ENCODE results near the gene ZDHHC20.

The ZDHHC20 gene

GRCh38 chr13:21466527-21466926 lies 7.4 kb upstream of the ZDHHC20 start:
- ChIA-PET CTCF (no interaction called here), POLR2A (no interaction called here)
- TF ChIP-seq ARNT (IDR thresholded peaks at IDR 0.05) (no peak), SP1 (IDR thresholded peaks at IDR 0.05) (no peak), HDGF (IDR thresholded peaks at IDR 0.05; ENCODE audit: borderline replicate concordance) (no peak), SUZ12 (IDR thresholded peaks at IDR 0.05) (no peak), PKNOX1 (IDR thresholded peaks at IDR 0.05) (no peak), ZNF384 (IDR thresholded peaks at IDR 0.05) (no peak), TARDBP (IDR thresholded peaks at IDR 0.05) (no peak), LEF1 (IDR thresholded peaks at IDR 0.05; ENCODE audit: borderline replicate concordance) (no peak), FOXK2 (IDR thresholded peaks at IDR 0.05) (no peak), CTBP1 (IDR thresholded peaks at IDR 0.05; ENCODE audit: borderline replicate concordance) (no peak), FOXA1 (IDR thresholded peaks at IDR 0.05) (no peak), FOXM1 (IDR thresholded peaks at IDR 0.05; ENCODE audit: borderline replicate concordance) (no peak), NFRKB (IDR thresholded peaks at IDR 0.05) (no peak), ELF4 (IDR thresholded peaks at IDR 0.05) (no peak), L3MBTL2 (conservative IDR thresholded peaks at IDR 0.05) (no peak)
- no peak for DNase-seq (ENCODE audit: extremely low spot score)

- CTCF ChIA-PET: no interaction called here
- DNase-seq (ENCODE audit: extremely low spot score): no peak
- no peak for TF ChIP-seq FOXA1 (IDR thresholded peaks at IDR 0.05)
- TF ChIP-seq NFRKB (IDR thresholded peaks at IDR 0.05): no peak
- no peak for TF ChIP-seq ELF4 (IDR thresholded peaks at IDR 0.05)
- TF ChIP-seq BHLHE40 (IDR thresholded peaks at IDR 0.05; ENCODE audit: borderline replicate concordance): no peak
- TF ChIP-seq ARNT (IDR thresholded peaks at IDR 0.05): no peak
- TF ChIP-seq SP1 (IDR thresholded peaks at IDR 0.05): no peak
- no peak for TF ChIP-seq HDGF (IDR thresholded peaks at IDR 0.05; ENCODE audit: borderline replicate concordance)
- TF ChIP-seq L3MBTL2 (conservative IDR thresholded peaks at IDR 0.05): no peak
- no peak for TF ChIP-seq FOXM1 (IDR thresholded peaks at IDR 0.05; ENCODE audit: borderline replicate concordance)
- no peak for TF ChIP-seq TARDBP (IDR thresholded peaks at IDR 0.05)
- no peak for TF ChIP-seq FOXK2 (IDR thresholded peaks at IDR 0.05)
- POLR2A ChIA-PET: no interaction called here
Measured at GRCh38 chr13:21465710-21466160, 6.6 kb upstream of the ZDHHC20 start.

- DNase-seq (ENCODE audit: extremely low spot score): no peak
- TF ChIP-seq SP1 (IDR thresholded peaks at IDR 0.05) (no peak), ELF4 (IDR thresholded peaks at IDR 0.05) (no peak), SUZ12 (IDR thresholded peaks at IDR 0.05) (no peak), FOXA1 (IDR thresholded peaks at IDR 0.05) (no peak), LEF1 (IDR thresholded peaks at IDR 0.05; ENCODE audit: borderline replicate concordance) (no peak), FOXM1 (IDR thresholded peaks at IDR 0.05; ENCODE audit: borderline replicate concordance) (no peak), NFRKB (IDR thresholded peaks at IDR 0.05) (no peak), BHLHE40 (IDR thresholded peaks at IDR 0.05; ENCODE audit: borderline replicate concordance) (no peak), PKNOX1 (IDR thresholded peaks at IDR 0.05) (no peak), ZNF384 (IDR thresholded peaks at IDR 0.05) (no peak), L3MBTL2 (conservative IDR thresholded peaks at IDR 0.05) (no peak), FOXK2 (IDR thresholded peaks at IDR 0.05) (no peak), TARDBP (IDR thresholded peaks at IDR 0.05) (no peak), ARNT (IDR thresholded peaks at IDR 0.05) (no peak), CTBP1 (IDR thresholded peaks at IDR 0.05; ENCODE audit: borderline replicate concordance) (no peak)
- ChIA-PET POLR2A (no interaction called here), CTCF (no interaction called here)
Measured at GRCh38 chr13:21463424-21463823, 4.3 kb upstream of the ZDHHC20 start.

GRCh38 chr13:21461131-21461530 lies 2.0 kb upstream of the ZDHHC20 start:
- ChIA-PET POLR2A (no interaction called here), CTCF (interaction anchor here (0.6 kb wide), 1 partner anchor 17 kb away, joined by 3 read pairs; no protein-coding TSS in a partner anchor)
- DNase-seq (ENCODE audit: extremely low spot score): no peak
- TF ChIP-seq SP1 (IDR thresholded peaks at IDR 0.05) (no peak), BHLHE40 (IDR thresholded peaks at IDR 0.05; ENCODE audit: borderline replicate concordance) (no peak), CTBP1 (IDR thresholded peaks at IDR 0.05; ENCODE audit: borderline replicate concordance) (no peak), ARNT (IDR thresholded peaks at IDR 0.05) (no peak), L3MBTL2 (conservative IDR thresholded peaks at IDR 0.05) (no peak), ELF4 (IDR thresholded peaks at IDR 0.05) (no peak), HDGF (IDR thresholded peaks at IDR 0.05; ENCODE audit: borderline replicate concordance) (no peak), NFRKB (IDR thresholded peaks at IDR 0.05) (no peak)

GRCh38 chr13:21458451-21458812 lies 671 bp downstream of the ZDHHC20 start:
- ChIA-PET CTCF (no interaction called here), POLR2A (interaction anchor here (1.1 to 1.7 kb wide), 2 partner anchors 13 to 160 kb away, joined by 3 to 5 read pairs; no protein-coding TSS in a partner anchor)
- TF ChIP-seq ZNF384 (IDR thresholded peaks at IDR 0.05) (no peak), FOXA1 (IDR thresholded peaks at IDR 0.05) (no peak), SP1 (IDR thresholded peaks at IDR 0.05) (no peak), NFRKB (IDR thresholded peaks at IDR 0.05) (no peak), BHLHE40 (IDR thresholded peaks at IDR 0.05; ENCODE audit: borderline replicate concordance) (no peak), HDGF (IDR thresholded peaks at IDR 0.05; ENCODE audit: borderline replicate concordance) (no peak), TARDBP (IDR thresholded peaks at IDR 0.05) (no peak), FOXM1 (IDR thresholded peaks at IDR 0.05; ENCODE audit: borderline replicate concordance) (no peak), PKNOX1 (IDR thresholded peaks at IDR 0.05) (no peak), FOXK2 (IDR thresholded peaks at IDR 0.05) (no peak), SUZ12 (IDR thresholded peaks at IDR 0.05) (no peak), L3MBTL2 (conservative IDR thresholded peaks at IDR 0.05) (no peak), CTBP1 (IDR thresholded peaks at IDR 0.05; ENCODE audit: borderline replicate concordance) (no peak), ARNT (IDR thresholded peaks at IDR 0.05) (no peak)
- peak; percentile 35 for DNase-seq (ENCODE audit: extremely low spot score)

GRCh38 chr13:21453387-21454081 lies 5.6 kb downstream of the ZDHHC20 start:
- TF ChIP-seq SUZ12 (IDR thresholded peaks at IDR 0.05) (no peak), LEF1 (IDR thresholded peaks at IDR 0.05; ENCODE audit: borderline replicate concordance) (no peak), ARNT (IDR thresholded peaks at IDR 0.05) (no peak), FOXM1 (IDR thresholded peaks at IDR 0.05; ENCODE audit: borderline replicate concordance) (no peak), CTBP1 (IDR thresholded peaks at IDR 0.05; ENCODE audit: borderline replicate concordance) (no peak), L3MBTL2 (conservative IDR thresholded peaks at IDR 0.05) (no peak), ELF4 (IDR thresholded peaks at IDR 0.05) (no peak), PKNOX1 (IDR thresholded peaks at IDR 0.05) (no peak), BHLHE40 (IDR thresholded peaks at IDR 0.05; ENCODE audit: borderline replicate concordance) (no peak), HDGF (IDR thresholded peaks at IDR 0.05; ENCODE audit: borderline replicate concordance) (no peak), ZNF384 (IDR thresholded peaks at IDR 0.05) (no peak)
- ChIA-PET CTCF (no interaction called here), POLR2A (no interaction called here)

More at GRCh38 chr13:21453387-21454081, 5.6 kb downstream of the ZDHHC20 start:
- DNase-seq (ENCODE audit: extremely low spot score): no peak

All from HEK293T (cell line).